ENCODE results near the gene VAV2.

DNA sequence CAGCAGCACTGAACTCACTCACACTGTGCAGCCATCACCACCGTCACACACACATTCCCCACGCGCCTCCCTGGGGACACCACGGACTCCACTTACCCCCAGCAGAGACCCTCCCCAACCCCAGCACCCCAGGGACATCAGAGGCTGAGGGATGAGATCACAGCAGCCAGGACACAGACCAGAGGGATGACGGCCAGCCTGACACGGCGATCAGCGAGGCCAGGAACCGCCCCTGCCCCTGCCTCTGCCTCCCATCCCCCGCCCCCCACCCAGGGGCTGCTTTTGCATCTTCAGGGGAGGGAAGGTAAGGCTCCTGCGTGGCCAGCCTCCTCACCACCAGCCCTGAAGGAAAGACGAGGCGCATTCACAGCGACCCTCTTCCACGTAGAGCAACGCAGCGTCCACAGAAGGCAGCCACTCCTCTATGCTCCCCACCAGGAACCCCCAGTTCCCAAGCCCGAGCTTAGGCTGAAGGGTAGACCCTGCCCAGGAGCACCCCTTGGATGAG lies 104.5 kb downstream of the VAV2 start:
- TF ChIP-seq POLR2A (IDR thresholded peaks at IDR 0.05) (no peak), CTCF (IDR thresholded peaks at IDR 0.05) (no peak), POLR2AphosphoS5 (IDR thresholded peaks at IDR 0.05) (no peak)

Data from breast epithelium (tissue), 3 donors.